ENCODE data around the gene PDK4.
"Not testable (repeated sequence)": the region's sequence is repeated elsewhere in the genome, so short reads cannot be mapped to it uniquely, and the experiment has no call there.

Gene PDK4

DNA sequence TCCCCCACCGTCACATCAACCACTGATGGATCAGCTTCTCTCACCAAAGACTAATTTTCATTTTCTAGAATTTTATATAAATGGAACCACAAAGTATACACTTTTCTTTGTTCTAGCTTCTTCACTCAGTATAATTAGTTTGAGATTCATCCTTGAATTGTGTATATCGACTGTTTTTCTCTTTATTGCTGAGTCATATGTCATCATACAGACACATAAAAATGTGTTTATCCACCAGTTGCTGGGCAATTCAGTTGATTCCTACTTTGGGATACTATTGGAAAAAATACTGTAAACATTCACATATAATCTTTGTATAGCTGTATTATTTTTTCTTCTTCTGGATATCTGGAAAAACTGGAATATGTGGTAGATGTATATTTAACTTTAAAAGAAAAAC, 26.6 kb downstream of the PDK4 start:
- DNase-seq (ENCODE audit: low read depth) = no peak

DNA sequence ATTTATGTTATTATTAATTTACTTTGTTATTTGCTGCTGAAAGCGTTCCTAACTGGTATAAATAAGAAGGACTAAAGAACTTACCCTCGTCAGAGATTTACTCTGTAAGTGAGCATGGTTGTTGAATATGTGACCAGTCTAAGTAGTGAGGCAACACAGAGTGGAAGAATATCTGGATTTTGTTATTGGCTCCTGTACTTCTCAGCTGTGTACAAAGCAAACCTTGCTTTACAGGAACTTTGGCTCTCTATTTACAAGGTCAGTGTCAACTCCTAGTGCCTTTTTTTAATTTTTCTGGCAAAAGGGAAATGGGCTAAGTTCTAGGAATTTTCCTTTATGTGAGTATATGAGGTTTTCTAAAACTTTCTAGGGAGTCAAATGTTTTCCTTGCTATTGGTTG, 35.6 kb downstream of the PDK4 start:
- no peak for DNase-seq (ENCODE audit: low read depth)

DNA sequence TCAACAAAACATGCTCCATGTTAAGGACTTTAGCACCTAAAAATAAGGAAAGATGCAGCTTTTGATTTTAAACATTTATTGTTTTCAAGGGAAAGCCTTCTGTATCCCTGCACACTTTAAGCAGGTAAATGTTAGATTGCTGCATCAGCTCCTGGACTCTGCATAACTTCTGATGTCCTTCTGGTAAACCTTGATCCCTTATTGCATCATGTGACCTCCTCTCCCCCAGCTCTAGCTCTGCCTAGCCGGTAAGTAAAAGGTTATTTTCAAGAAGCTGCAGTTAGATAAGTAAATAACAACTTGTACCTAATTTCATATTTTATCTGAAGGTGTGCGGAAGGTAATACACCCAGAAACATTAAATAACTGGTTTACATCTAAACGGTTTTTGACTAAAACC, 37.5 kb downstream of the PDK4 start:
- DNase-seq (ENCODE audit: low read depth) = no peak

DNA sequence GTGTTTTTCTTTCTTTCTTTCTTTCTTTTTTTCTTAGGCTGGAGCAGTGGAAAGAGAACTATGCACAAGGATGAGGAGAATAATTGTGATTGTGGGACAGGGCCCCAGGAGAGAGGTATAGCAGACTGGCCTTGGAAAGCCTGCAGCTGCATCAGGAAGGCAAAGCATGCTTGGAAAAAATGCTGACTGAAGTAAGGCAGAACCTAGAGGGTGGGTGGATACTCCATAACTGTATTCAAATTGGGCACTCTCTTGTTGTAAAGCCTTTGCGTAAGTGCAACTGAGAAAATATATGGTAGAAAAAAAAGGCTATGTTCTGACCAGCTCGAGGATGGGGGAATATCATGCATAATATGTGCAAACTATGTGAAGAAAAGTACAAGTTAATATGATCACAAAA, 39.5 kb downstream of the PDK4 start:
- DNase-seq (ENCODE audit: low read depth) = no peak

DNA sequence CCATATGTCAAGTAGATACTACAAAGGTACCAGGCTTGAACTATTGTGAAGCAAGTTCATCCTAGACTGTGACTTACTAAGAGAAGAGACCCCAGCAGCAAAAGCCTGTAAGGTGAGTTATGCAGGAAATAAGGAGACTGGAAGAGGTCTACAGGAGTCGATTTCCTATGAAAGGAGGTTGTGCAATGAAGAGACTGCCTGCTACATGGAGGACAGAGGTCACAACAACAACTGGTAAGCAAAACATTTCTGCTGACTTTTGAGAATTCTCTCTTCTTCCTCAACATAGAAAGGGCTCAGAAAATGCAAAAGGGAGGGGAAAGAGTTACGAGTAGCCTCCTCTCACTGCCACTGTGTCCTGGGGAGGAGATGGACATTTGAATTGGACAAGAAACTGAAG, 42.4 kb downstream of the PDK4 start:
- no peak for DNase-seq (ENCODE audit: low read depth)

DNA sequence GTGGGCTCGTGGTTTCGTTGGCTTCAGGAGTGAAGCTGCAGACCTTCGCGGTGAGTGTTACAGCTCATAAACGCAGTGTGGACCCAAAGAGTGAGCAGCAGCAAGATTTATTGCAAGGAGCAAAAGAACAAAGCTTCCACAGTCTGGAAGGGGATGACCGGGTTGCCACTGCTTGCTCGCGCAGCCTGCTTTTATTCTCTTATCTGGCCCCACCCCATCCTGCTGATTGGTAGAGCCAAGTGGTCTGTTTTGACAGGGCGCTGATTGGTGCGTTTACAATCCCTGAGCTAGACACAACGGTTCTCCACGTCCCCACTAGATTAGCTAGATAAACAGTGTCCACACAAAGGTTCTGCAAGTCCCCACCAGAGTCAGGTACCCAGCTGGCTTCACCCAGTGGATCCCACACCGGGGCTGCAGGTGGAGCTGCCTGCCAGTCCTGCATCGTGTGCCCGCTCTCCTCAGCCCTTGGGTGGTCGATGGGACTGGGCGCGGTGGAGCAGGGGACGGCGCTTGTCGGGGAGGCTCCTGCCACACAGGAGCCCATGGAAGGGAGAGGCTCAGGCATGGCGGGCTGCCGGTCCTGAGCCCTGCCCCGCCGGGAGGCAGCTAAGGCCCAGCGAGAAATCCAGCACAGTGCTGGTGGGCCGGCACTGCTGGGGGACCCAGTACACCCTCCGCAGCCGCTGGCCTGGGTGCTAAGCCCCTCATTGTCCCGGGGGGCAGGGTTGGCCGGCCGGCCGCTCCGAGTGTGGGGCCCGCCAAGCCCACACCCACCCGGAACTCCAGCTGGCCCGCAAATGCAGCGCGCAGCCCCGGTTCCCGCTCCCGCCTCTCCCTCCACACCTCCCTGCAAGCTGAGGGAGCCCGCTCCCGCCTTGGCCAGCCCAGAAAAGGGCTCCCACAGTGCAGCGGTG, 44.0 kb downstream of the PDK4 start:
- not testable (repeated sequence) for DNase-seq (ENCODE audit: low read depth)

DNA sequence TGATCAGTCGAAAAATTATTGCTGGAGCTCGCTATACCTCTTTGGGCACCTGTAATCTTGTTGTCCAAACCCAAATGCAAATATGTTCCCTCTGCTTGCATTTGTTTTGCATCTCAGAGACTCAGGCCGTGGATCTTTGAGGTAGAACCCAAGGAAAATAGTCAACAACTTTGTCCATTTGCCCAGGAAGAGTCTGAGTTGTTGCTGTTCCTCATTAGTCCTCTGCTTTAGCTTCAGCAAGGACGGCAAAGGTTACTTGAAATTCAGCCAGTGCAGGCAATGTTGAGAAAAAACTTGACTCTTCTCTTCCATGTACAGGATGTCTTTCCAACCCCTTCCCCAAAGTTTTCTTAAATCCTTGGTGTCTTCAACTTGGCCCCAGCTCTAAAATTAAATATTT, 45.8 kb downstream of the PDK4 start:
- no peak for DNase-seq (ENCODE audit: low read depth)

DNA sequence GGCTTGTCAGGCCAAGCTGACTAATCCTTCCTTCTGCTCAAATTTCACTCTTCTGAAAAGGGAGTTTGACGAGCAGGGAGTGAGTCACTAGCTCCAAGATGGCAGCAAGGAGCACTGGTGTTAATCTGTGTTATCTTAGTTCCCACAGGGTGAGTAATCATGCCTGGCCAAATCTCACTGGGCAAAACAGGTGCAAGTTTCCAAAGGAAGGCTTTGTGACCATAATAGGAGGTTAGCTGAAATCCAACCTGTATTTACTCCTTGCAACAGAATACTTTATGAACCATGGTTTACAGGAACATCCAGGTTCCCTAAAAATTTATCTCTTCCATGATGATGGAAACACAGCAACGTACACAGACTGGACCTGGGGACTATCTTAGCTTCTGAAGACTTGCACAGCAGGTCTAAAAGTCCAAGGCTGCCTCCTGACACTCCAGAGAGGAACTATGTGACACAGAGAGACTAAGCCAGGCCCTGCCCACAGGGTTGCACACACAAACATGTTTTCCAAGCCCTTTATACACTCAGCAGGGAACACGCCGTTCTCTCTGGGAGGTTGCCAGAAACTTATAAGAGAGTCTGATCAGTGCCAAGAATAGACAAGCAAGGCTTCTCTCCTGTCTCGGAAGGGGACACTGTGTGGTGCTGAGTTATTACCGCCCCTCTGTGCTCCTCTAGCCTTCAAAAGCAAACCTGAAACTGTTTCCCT, 46.3 kb downstream of the PDK4 start:
- DNase-seq (ENCODE audit: low read depth) = no peak

DNA sequence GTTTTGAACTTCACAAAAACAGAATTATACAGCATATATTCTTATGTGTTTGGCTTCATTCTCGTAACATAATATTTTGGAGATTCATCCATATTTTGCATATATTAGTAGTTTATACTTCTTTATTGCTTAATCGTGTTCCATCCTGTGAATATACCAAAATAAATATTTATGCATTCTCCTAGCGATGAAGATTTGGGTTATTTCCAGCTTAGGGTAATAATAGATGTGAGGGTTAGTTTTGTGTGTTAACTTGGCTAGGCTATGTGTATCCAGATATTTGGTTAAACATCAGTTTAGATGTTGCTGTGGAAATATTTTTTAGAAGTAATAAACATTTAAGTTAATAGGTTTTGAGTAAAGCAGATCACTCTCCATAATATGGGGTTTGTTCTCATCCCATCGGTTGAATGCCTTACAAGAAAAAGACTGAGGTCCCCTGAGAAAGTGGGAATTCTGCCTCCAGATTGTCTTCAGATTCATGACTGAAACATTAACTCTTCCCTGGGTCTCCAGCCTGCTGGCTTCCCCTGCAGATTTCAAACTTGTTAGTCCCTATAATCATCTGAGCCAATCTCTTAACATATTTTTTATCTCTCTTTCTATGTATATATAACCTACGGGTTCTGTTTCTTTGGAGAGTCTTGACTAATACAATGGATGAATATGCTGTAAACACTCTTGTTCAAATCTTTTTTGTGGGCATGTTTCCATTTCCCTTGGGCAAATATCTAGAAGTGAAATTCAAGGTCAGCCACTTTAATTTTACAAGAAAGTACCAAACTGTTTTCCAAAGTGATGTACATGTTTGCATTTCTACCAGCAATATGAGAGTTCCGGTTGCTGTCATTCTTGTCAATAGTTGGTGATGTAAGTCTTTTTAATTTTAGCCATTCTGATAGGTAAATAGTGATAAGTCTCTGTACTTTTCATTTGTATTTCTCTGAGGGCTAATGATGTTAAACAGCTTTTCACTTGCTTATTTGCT, 48.7 kb downstream of the PDK4 start:
- DNase-seq (ENCODE audit: low read depth) = no peak

DNA sequence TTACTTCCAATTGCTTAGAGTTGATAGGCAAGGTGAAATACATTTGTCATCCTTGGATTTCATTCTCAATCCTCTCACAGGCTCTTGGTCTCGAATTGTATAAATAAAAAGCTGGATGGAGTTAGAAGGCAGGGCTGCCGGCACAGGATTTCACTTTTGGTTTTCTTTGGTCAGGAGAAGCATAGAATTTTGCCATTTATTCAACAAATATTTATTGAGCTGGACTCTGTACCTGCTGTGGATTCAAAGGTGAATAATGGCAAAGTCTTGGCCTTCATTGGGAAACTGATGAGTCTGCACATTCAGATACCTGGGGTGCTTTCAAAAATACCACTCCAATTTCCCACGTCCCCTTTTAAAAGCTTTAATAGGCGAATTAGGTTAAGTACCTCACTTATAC, 49.7 kb downstream of the PDK4 start:
- DNase-seq (ENCODE audit: low read depth) = no peak

DNA sequence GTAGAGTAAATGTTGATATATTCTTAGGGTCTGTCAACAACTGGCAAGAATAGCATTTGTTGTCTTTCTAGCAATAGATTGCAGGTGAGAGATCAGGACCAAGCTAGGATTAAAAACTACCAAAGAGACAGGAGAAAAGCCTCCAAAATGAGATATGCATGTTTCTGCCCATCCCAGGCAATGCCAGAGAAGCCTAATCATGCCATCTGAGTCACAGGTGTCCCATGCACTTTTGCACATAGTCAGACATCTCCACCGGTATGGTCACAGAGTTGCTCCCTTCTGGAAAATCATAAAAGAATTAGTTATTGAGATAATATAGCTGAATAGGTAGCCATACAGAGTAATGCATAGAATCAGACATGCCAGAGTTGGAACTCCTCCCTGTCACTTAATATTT, 50.6 kb downstream of the PDK4 start:
- DNase-seq (ENCODE audit: low read depth) = no peak

DNA sequence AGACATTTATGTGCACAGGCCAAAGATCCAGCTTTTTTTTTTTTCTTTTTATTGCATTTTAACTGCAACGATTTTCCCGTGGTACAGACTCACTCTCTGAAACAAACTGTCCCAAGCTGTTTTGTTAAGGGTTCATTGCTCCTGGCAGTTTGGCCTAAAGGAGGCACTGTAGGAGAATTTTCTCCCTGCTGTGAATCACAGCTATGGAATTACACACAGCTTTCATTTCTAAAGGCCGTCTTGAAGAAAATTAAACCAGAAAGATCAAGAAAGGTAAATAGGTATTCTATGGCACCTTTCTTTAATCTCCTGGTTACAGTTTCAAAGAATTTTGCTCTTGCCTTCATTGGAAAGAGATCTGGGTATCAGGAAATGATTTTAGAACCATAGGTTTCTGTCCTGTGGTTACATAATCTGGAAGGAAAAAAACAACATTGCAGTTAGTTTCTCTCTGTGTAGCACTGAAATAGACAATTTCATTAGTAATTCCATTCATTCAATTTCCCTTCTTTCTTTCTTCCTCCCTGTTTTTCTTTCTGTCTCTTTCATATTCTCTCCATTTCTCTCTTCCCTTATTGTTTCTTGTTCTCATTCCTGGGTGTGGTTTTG, 51.2 kb downstream of the PDK4 start:
- no peak for DNase-seq (ENCODE audit: low read depth)

DNA sequence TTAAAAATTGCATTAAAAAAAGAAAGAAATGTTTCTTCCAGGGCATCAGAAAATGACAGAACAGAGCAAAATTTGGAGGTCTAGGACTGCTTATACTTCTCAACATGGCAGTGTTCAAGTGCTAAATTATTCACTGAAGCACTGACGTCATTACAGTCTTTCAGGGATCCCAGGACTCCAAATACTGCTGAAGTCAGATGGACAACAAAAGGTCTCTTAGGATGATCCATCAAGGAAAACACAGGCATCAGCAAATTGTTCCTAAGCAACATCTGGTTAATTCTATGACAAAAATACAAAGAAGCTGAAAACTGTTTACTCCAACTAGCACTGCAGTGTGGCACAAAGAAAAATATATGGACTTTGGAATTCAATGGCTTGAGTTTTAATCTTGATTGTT, 52.1 kb downstream of the PDK4 start:
- DNase-seq (ENCODE audit: low read depth) = no peak

DNA sequence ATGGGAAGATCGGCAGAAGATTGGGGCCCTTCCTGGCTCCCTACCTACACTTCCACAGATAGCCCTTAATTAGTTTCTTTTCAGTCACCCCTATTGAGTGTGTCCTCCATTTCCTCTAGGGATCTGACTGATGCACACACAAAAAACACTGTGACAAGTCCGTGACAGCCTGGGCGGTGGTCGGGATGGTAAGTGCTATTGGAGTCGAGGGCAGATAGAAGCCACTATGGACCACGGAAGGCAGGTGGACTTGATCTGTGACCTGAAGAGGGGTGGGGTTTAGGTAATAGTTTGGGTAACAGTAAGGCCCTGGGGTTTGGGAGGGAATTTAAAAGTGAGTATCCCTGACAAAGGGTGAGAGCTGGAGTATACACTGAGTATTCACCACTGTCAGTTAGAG, 53.0 kb downstream of the PDK4 start:
- no peak for DNase-seq (ENCODE audit: low read depth)

DNA sequence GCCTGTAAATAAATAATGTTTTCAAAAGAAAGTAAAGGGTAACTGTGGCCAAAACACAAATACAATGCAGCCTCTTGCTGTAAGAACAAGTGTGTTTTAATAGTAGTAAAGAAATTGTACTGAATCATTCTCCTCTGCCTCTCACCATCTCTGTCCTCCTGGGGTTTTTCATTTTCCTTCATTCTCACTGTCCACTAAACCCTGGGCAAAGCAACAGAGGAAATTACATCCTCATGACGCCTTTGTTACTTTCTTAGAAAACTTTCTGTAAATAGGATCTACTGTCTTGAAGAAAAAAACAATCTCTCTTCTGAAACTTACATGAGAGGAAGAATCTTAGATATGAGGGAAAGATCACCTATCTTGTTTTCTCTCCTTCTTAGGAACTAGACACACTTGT, 56.0 kb downstream of the PDK4 start:
- no peak for DNase-seq (ENCODE audit: low read depth)

DNA sequence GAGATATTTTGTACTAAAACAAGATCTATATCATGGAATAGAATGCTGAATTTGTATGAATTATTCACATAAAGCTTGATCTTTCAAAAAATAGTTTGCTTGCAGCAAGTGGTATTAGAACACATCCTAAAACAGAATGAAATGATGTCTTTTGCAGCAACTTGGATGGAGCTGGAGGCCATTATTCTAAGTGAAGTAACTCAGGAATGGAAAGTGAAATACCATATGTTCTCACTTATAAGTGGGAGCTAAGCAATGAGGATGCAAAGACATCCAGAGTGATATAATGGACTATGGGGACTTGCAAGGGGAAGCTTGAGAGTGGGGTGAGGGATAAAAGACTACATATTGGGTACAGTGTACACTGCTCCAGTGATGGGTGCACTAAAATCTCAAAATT, 56.9 kb downstream of the PDK4 start:
- DNase-seq (ENCODE audit: low read depth) = no peak

DNA sequence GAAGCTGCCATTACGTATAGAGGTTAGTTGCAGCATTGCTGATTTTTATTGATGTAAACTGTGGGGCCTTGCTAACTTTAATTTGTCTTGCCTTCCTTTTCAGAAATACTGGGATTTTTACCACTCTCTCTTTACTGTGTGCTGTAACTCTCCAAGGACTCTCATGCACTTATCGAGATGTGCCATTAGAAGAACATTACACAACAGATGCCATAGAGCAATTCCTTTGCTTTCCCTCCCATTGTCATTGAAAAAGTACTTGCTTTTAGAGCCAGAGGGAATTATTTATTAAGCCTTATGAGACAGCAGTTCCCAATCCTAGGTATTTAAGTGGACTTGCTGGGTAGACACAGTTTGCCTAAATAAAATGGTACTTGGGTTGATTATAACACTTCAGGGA, 58.8 kb downstream of the PDK4 start:
- no peak for DNase-seq (ENCODE audit: low read depth)

DNA sequence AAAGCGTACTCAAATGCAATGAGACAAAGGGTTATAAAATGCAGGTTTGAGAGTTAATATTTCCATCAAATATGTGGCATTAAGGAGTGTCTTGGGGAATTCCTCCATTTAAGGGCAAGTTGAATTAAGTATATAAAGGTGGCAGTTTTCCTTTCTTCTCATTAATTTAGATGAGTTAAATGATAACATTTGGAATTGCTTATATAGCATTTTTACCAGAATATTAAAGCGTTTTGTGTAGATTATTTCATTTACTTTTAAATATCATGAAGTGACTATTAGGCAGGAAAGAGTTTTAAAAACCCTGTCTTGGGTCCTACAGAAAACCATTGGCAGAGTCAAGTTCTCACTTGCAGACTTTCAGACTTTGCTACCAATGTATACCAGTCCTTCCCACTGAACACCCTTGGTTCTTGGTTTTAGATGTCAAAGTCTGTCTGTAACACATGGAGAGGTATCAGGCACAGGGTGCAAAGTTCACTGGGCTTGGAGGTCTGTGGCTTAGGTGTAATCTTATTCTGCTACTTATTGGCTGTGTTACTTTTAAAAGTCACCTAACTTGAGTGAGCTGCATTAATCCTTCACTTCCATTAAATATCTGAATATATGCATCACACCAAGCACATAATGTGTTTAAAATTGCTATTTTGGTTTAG, 59.5 kb downstream of the PDK4 start:
- no peak for DNase-seq (ENCODE audit: low read depth)

DNA sequence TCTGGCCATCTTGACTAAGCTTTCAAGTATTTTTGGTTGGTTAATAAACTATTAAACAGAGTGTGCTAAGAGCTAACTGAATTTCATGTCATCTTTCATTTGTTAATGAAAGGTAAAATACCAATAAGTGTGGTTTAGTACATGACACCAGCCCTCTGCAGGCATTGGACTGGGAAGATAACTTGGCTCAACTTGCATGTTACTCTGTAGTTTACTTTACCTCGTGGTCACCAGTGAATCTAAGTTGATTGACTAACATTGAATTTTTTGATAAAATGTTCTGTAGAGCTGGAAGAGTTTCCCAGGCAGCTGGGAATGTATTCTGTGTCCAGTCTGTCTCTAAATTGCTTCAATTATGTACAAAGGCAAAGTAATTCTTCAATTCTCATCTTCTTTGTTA, 60.7 kb downstream of the PDK4 start:
- no peak for DNase-seq (ENCODE audit: low read depth)

DNA sequence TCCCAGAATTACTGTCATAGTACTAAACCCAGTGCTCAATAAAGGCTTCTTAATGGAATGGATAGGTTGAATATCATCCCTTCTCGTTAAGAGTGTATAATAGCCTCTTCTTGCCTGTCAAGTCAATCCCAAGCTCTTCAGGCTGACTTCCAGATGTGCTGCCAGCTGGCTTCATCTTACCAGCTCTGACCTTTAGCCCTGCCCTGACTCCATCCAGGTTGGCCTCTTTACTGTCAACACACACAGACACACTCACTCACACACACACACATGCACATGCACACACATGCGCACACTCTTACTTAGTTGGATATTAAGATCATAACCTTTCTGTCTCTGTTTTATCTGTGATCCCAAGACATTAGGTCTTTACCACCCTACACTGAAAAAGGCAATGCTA, 61.5 kb downstream of the PDK4 start:
- DNase-seq (ENCODE audit: low read depth) = no peak
